Colonic mucosa (tissue), 4 donors: Measurements from ENCODE around the gene C1orf174. TPM values are rescaled to one million over a fixed set of nuclear protein-coding genes. Genes with fewer than 3 reads are reported as not detected.

Experiments
- DNase-seq: peaks from one replicate; pipeline ENCODE4 v3.0.0-alpha.2; 2020
- H3K27ac ChIP-seq: fragments of 200-600 bp; one replicate; pipeline ENCODE4 v1.8.0; 2021
- H3K27me3 ChIP-seq: fragments of 200-600 bp; one replicate; pipeline ENCODE4 v1.8.0; 2021
- H3K36me3 ChIP-seq: fragments of 200-600 bp; one replicate; pipeline ENCODE4 v1.8.0; 2021
- H3K4me1 ChIP-seq: fragments of 200-600 bp; one replicate; pipeline ENCODE4 v1.8.0; 2021; ENCODE audit warnings: mild to moderate bottlenecking
- H3K4me3 ChIP-seq: fragments of 200-600 bp; one replicate; pipeline ENCODE4 v1.8.0; 2021
- H3K9ac ChIP-seq, 2 donors: one replicate each; pipeline ENCODE4 v1.7.0; 2013; ENCODE audit warnings: control low read depth in 2 of 2, low read depth in 2 of 2, low read length in 2 of 2
- H3K9me3 ChIP-seq: fragments of 200-600 bp; one replicate; pipeline ENCODE4 v1.8.0; 2021
- intact Hi-C: fragments of 100-400 bp; cut with DNase I; formaldehyde crosslinking; loops from one replicate; pipeline ENCODE4 v1.14.1; 2022
- total RNA-seq, 2 donors: library from RNA; stranded (reverse); fragmentation: NEBNext Ultra II Directional in 1 of 2; extraction: Animal tissue kit (Norgen Biotek cat#: 25700) in 1 of 2; gene quantifications; one replicate each; pipeline ENCODE4 v1.2.1, GENCODE V29; 2021
- TF ChIP-seq, protein P1 (sequence below): fragments of 200-600 bp; IDR thresholded peaks from one replicate; pipeline ENCODE4 v1.8.0; 2022; ENCODE audit warnings: antibody characterized with exemption, mild to moderate bottlenecking
- donor health status: healthy.
- donor health status: DM: no; HTN: no; CAD: no.
- donor health status: DM: no; HTN: no; CAD: no.

The C1orf174 gene
- 10 to 100 TPM; 19.4 to 32.8 TPM for total RNA-seq

DNA sequence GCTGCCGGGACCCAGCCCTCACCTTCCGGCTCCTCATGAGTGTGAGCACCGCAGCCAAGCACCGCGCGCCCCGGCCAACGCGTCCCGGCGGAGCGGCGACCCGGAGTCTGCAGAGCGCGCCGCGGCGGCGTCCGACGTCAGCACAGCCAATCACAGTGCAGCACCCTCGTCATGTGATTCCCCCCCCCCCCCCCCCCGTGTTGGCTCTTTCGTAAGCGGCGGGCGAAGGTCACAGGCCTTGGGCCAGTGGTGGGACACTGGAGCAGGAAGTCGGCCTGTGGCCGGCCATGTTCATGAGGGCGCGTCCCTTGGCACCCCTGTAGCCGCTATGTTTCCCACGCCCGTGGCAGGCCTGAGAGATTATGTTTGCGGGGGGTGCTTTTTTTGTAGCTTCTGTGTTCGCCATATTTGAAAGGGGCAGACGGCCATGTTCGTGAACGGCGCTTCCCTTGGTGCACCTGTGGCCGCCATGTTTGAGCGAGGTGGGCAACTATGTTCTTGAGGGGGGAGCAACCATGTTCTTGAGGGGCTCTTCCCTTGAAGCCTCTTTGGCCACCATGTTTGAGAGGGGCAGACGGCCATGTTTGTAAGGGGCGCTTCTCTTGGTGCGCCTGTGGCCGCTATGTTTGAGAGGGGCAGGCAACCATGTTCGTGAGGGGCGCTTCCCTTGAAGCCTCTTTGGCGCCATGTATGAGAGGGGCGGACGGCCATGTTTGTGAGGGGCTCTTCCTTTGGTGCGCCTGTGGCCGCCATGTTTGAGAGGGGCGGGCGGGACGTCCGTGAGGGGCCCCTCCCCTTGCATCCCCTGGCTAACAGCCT lies at the start of gene C1orf174:
Gene C1orf174, minus strand, starts transcription at position 123 of the 819 bp plus-strand sequence. Its CDS starts 86 bp downstream, at position 37.
- DNase-seq = peak; percentile 89
- intact Hi-C loops = no loop called here
- H3K27ac ChIP-seq = peak within 1 kb of the TSS; percentile 97
- TF ChIP-seq, protein P1, sequence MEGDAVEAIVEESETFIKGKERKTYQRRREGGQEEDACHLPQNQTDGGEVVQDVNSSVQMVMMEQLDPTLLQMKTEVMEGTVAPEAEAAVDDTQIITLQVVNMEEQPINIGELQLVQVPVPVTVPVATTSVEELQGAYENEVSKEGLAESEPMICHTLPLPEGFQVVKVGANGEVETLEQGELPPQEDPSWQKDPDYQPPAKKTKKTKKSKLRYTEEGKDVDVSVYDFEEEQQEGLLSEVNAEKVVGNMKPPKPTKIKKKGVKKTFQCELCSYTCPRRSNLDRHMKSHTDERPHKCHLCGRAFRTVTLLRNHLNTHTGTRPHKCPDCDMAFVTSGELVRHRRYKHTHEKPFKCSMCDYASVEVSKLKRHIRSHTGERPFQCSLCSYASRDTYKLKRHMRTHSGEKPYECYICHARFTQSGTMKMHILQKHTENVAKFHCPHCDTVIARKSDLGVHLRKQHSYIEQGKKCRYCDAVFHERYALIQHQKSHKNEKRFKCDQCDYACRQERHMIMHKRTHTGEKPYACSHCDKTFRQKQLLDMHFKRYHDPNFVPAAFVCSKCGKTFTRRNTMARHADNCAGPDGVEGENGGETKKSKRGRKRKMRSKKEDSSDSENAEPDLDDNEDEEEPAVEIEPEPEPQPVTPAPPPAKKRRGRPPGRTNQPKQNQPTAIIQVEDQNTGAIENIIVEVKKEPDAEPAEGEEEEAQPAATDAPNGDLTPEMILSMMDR = no peak
- H3K9me3 ChIP-seq = no peaks in the 10 kb centered on the region
- H3K27me3 ChIP-seq = no peaks in the 10 kb centered on the region
- H3K9ac ChIP-seq = peak within 1 kb of the TSS; percentile 89 to 91
- H3K4me1 ChIP-seq = no peaks in the 10 kb centered on the region
- H3K4me3 ChIP-seq = peak within 1 kb of the TSS; percentile 90
- H3K36me3 ChIP-seq = no peaks in the 10 kb centered on the region

DNA sequence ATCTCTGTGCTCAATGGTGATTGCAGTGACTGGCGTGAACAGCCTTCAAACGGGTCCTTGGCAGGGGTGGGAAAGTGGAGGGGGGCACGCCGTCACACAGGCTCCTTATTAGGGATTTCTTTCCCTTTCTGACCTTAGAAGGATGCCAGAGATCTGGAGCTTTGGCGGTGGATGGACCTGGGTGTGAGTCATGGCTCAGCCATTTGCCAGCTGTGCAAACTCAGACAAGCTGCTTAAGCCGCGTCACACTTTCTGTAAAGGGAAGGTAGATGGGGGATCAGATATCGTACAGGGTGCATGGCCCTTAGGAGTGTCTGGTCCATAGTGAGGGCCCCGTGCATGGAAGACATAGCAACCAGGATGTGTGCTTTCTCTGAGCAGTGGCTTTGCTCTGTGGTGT lies 48.3 kb upstream of the C1orf174 start:
- no peaks in the 10 kb centered on the region for H3K36me3 ChIP-seq
- H3K4me3 ChIP-seq = no peak overlapping the region
- TF ChIP-seq, protein P1 = no peak
- intact Hi-C loops = no loop called here
- no peak overlapping the region for H3K27ac ChIP-seq
- no peaks in the 10 kb centered on the region for H3K9me3 ChIP-seq
- H3K9ac ChIP-seq = no peak overlapping the region
- H3K27me3 ChIP-seq = no peaks in the 10 kb centered on the region
- no peaks in the 10 kb centered on the region for H3K4me1 ChIP-seq
- DNase-seq = no peak

DNA sequence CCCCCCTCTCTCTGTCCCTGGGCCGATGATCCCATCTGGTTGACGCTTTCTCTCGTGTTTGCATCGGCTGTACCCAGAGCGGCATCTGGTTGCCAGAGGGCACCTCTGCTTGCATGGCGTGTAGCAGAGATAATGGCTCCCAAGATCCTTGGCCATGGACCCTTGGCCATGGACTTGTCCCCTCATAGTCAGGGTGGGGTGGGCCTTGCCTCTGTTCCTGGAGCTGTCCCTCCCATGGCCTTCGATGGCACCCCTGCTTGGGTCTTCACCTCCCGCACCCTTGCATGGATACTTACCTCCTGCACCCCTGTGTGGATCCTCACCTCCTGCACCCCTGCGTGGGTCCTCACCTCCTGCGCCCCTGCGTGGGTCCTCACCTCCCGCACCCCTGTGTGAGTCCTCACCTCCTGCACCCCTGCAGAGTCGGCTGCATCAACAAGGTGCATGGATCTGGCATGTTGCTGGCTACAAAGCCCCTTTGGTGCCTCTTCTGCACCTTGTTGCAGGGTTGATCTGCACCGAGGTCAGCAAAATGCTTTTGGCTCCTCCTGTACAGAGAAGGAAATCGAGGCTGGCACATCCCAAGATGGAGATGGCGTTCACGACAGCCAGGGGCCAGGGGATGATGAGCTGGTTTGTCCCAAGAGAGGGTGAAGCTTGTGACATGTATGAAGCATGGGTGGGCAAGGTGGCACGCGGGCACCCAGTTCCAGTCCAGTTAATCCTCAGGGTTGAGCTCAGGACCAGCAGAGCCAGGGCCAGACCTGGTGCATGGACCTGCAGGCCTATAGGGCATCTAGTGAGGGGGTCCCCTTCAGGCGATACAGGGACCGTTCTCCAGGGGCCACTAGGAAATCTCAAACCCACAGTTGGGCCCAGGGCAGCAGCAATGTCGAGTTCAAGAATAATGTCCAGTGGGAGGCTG lies 46.1 kb upstream of the C1orf174 start:
- no peaks in the 10 kb centered on the region for H3K36me3 ChIP-seq
- H3K27me3 ChIP-seq = no peaks in the 10 kb centered on the region
- no peaks in the 10 kb centered on the region for H3K9me3 ChIP-seq
- DNase-seq = no peak
- intact Hi-C loops = no loop called here
- no peak overlapping the region for H3K9ac ChIP-seq
- TF ChIP-seq, protein P1 = no peak
- no peak overlapping the region for H3K4me3 ChIP-seq
- no peak overlapping the region for H3K27ac ChIP-seq
- H3K4me1 ChIP-seq = no peaks in the 10 kb centered on the region

DNA sequence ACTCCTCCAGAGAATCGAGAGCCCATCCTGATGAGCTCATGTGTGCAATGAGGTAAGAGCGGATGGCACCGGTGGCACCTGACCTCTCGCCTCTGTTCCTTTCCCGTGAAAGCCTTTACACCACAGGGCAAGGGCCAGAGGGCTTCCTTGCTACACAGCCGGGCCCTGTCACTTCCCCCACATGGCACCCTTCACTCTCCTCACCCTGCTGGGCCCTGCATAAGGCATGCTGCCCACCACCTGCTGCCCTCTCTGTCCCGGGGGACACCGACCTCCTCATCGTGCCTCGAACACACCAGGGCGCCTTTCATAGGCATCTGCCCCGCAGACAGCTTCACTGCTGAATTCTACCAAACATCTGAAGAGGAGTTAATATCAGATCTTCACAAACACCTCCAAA lies 45.1 kb upstream of the C1orf174 start:
- TF ChIP-seq, protein P1 = no peak
- DNase-seq = no peak
- Histone ChIP-seq H3K9me3 (no peaks in the 10 kb centered on the region), H3K36me3 (no peaks in the 10 kb centered on the region), H3K4me1 (no peaks in the 10 kb centered on the region), H3K27ac (no peak overlapping the region), H3K9ac (no peak overlapping the region), H3K4me3 (no peak overlapping the region), H3K27me3 (no peaks in the 10 kb centered on the region)
- intact Hi-C loops = no loop called here

DNA sequence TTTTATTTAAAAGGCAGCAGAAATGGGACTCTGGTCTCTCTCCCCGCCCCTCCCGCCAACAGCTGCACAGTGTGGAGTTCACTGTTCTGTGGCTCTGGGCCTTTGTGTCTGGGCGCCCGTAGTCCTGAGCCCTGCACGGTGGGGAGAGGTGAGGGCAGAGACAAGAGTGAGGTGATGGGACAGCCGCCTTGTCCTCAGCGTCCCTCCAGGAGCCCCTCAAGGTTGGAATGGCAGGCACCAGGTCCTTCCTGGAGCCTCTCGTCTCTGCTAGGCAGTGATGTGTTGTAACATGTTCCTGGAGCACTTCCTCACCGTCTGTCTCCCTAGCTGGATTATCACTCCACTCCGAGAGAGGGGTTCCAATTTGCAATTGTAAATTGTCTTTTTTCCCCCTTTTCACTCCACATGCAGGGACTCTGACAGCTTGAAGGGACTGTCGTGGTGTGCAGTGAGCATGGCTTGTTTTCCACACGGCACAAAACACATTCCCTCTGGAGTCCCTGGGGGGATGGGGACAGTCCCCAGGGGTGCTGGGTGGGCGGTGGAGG lies 44.6 kb upstream of the C1orf174 start:
- Histone ChIP-seq H3K27me3 (no peaks in the 10 kb centered on the region), H3K4me3 (no peak overlapping the region), H3K36me3 (no peaks in the 10 kb centered on the region), H3K9ac (no peak overlapping the region), H3K27ac (no peak overlapping the region), H3K4me1 (no peaks in the 10 kb centered on the region), H3K9me3 (no peaks in the 10 kb centered on the region)
- DNase-seq = no peak
- TF ChIP-seq, protein P1 = no peak
- intact Hi-C loops = no loop called here
